Tibial artery (tissue), 4 donors: ENCODE results near the gene SEZ6L2.
A peak's percentile ranks its signal among the peaks of the same experiment; 100 is the strongest.

Source experiments
- DNase-seq, 2 donors: peaks; one replicate each; pipeline ENCODE4 v3.0.0-alpha.2; 2019
- H3K27ac ChIP-seq, 2 donors: fragments of 200-600 bp; sonication (generic) in 1 of 2; 1 replicate in 1 of 2; 2 replicates in 1 of 2; pipeline ENCODE4 v1.5.1; 2018 to 2019; ENCODE audit warnings: mild to moderate bottlenecking in 1 of 2
- H3K27me3 ChIP-seq, 2 donors: fragments of 200-600 bp; sonication (generic) in 1 of 2; one replicate each; pipeline versions ENCODE4 v1.5.1 to v1.6.0; 2016 to 2019
- H3K36me3 ChIP-seq, 3 donors: fragments of 200-600 bp; sonication (generic) in 2 of 3; one replicate each; pipeline ENCODE4 v1.5.1; 2016 to 2019; ENCODE audit warnings: mild to moderate bottlenecking in 2 of 3
- H3K4me1 ChIP-seq, 4 donors: fragments of 200-600 bp; sonication (generic) in 2 of 4; 1 replicate in 3 of 4; 2 replicates in 1 of 4; pipeline ENCODE4 v1.5.1; 2016 to 2019
- H3K4me3 ChIP-seq, 2 donors: fragments of 200-600 bp; sonication (generic) in 1 of 2; 1 replicate in 1 of 2; 2 replicates in 1 of 2; pipeline ENCODE4 v1.5.1; 2018 to 2019; ENCODE audit warnings: mild to moderate bottlenecking in 2 of 2
- H3K9me3 ChIP-seq, 3 donors: fragments of 200-600 bp; sonication (generic) in 1 of 3; one replicate each; pipeline ENCODE4 v1.5.1; 2016 to 2019
- CTCF ChIP-seq, 2 experiments: fragments of 200-600 bp in 1 of 2; fragments of 450-650 bp in 1 of 2; IDR thresholded peaks; one replicate each; pipeline ENCODE4 v1.5.1; 2017 to 2019; ENCODE audit warnings: antibody characterized with exemption in 2 of 2, mild to moderate bottlenecking in 1 of 2, moderate library complexity in 1 of 2
- intact Hi-C: fragments of 100-400 bp; cut with DNase I; formaldehyde crosslinking; loops from one replicate; pipeline ENCODE4 v1.15.0; 2023; ENCODE audit warnings: low total_unique reads

SEZ6L2 gene

GRCh38 chr16:29922986-29923501, 23.7 kb upstream of the SEZ6L2 start:
- Histone ChIP-seq H3K4me1 (peaks cover 0 to 25% (median 24%) of the 10 kb centered on the region in 4 donors), H3K27me3 (no peaks in the 10 kb centered on the region), H3K36me3 (peaks cover 3 to 46% (median 27%) of the 10 kb centered on the region in 3 donors), H3K9me3 (no peaks in the 10 kb centered on the region), H3K4me3 (no peak overlapping the region), H3K27ac (no peak overlapping the region)
- intact Hi-C loops: loop anchor here (10.0 kb wide), 1 partner anchor 82 kb away; no protein-coding TSS in a partner anchor
- TF ChIP-seq CTCF (IDR thresholded peaks at IDR 0.05): no peak
- DNase-seq: peak in 1 of 2 donors; percentile 47

GRCh38 chr16:29922326-29922725, 23.0 kb upstream of the SEZ6L2 start:
- TF ChIP-seq CTCF (IDR thresholded peaks at IDR 0.05): no peak
- no peak overlapping the region for H3K27ac ChIP-seq
- intact Hi-C loops: loop anchor here (10.0 kb wide), 1 partner anchor 82 kb away; no protein-coding TSS in a partner anchor
- H3K4me1 ChIP-seq: peaks cover 0 to 23% (median 20%) of the 10 kb centered on the region in 4 donors
- H3K27me3 ChIP-seq: no peaks in the 10 kb centered on the region
- H3K9me3 ChIP-seq: no peaks in the 10 kb centered on the region
- peaks cover 3 to 52% (median 27%) of the 10 kb centered on the region in 3 donors for H3K36me3 ChIP-seq
- peak in 1 of 2 donors; percentile 15 for DNase-seq
- H3K4me3 ChIP-seq: no peak overlapping the region

GRCh38 chr16:29921034-29921385, 21.7 kb upstream of the SEZ6L2 start:
- peaks cover 3 to 54% (median 27%) of the 10 kb centered on the region in 3 donors for H3K36me3 ChIP-seq
- no peak overlapping the region for H3K27ac ChIP-seq
- peaks cover 0 to 15% (median 14%) of the 10 kb centered on the region in 4 donors for H3K4me1 ChIP-seq
- no peaks in the 10 kb centered on the region for H3K9me3 ChIP-seq
- DNase-seq: no peak
- no peak for TF ChIP-seq CTCF (IDR thresholded peaks at IDR 0.05)
- intact Hi-C loops: loop anchor here (10.0 kb wide), 1 partner anchor 84 kb away; no protein-coding TSS in a partner anchor
- H3K4me3 ChIP-seq: no peak overlapping the region
- no peaks in the 10 kb centered on the region for H3K27me3 ChIP-seq

GRCh38 chr16:29920288-29921033, 21.1 kb upstream of the SEZ6L2 start:
- Histone ChIP-seq H3K4me3 (no peak overlapping the region), H3K9me3 (no peaks in the 10 kb centered on the region), H3K36me3 (peaks cover 3 to 54% (median 27%) of the 10 kb centered on the region in 3 donors), H3K27me3 (no peaks in the 10 kb centered on the region), H3K4me1 (peaks cover 0 to 15% (median 13%) of the 10 kb centered on the region in 4 donors), H3K27ac (no peak overlapping the region)
- TF ChIP-seq CTCF (IDR thresholded peaks at IDR 0.05): no peak
- intact Hi-C loops: loop anchor here (10.0 kb wide), 1 partner anchor 84 kb away; no protein-coding TSS in a partner anchor
- no peak for DNase-seq

GRCh38 chr16:29916979-29917378, 17.6 kb upstream of the SEZ6L2 start:
- H3K4me3 ChIP-seq: no peak overlapping the region
- no peak overlapping the region for H3K27ac ChIP-seq
- TF ChIP-seq CTCF (IDR thresholded peaks at IDR 0.05): no peak
- no peak for DNase-seq
- H3K9me3 ChIP-seq: no peaks in the 10 kb centered on the region
- H3K27me3 ChIP-seq: no peaks in the 10 kb centered on the region
- H3K4me1 ChIP-seq: no peaks in the 10 kb centered on the region
- intact Hi-C loops: no loop called here
- H3K36me3 ChIP-seq: peaks cover 3 to 60% (median 27%) of the 10 kb centered on the region in 3 donors
